Lower lobe of right lung (tissue), 2 donors: Measurements from ENCODE around the gene TRAF7. TPM values are rescaled to one million over a fixed set of nuclear protein-coding genes. Genes with fewer than 3 reads are reported as not detected.

Experiments used
- ATAC-seq, 2 donors: fragments of 200-7000 bp; cut with Tn5 transposase; one replicate each; pipeline ENCODE4 v1.9.1; 2020 to 2022; ENCODE audit warnings: mild to moderate bottlenecking in 2 of 2, moderate library complexity in 2 of 2
- DNase-seq: peaks from one replicate; pipeline ENCODE4 v3.0.0-alpha.2; 2020
- H3K27ac ChIP-seq: fragments of 200-600 bp; one replicate; pipeline ENCODE4 v1.8.0; 2022
- H3K27me3 ChIP-seq: fragments of 200-600 bp; one replicate; pipeline ENCODE4 v1.8.0; 2022; ENCODE audit warnings: low read depth
- H3K36me3 ChIP-seq: fragments of 200-600 bp; one replicate; pipeline ENCODE4 v1.8.0; 2022; ENCODE audit warnings: mild to moderate bottlenecking
- H3K4me1 ChIP-seq: fragments of 200-600 bp; one replicate; pipeline ENCODE4 v1.8.0; 2022
- H3K4me3 ChIP-seq: fragments of 200-600 bp; one replicate; pipeline ENCODE4 v1.8.0; 2022; ENCODE audit warnings: mild to moderate bottlenecking
- H3K9me3 ChIP-seq: fragments of 200-600 bp; one replicate; pipeline ENCODE4 v1.8.0; 2022
- intact Hi-C: fragments of 100-400 bp; cut with DNase I; formaldehyde crosslinking; loops from one replicate; pipeline ENCODE4 v1.11.0; 2022
- total RNA-seq: library from RNA; stranded (reverse); fragmentation: NEBNext Ultra II Directional; extraction: Animal tissue kit (Norgen Biotek cat#: 25700); gene quantifications from one replicate; pipeline ENCODE4 v1.2.1, GENCODE V29; 2021
- TF ChIP-seq, protein P1 (sequence below): fragments of 200-600 bp; IDR thresholded peaks from one replicate; pipeline ENCODE4 v1.8.0; 2022; ENCODE audit warnings: antibody characterized with exemption, mild to moderate bottlenecking
- donor health status: DM: no; HTN: yes; CAD: no; lungs with severe emphysema.

Gene TRAF7
- total RNA-seq, 1 donor from 2014 or later, result 61.9 TPM

DNA sequence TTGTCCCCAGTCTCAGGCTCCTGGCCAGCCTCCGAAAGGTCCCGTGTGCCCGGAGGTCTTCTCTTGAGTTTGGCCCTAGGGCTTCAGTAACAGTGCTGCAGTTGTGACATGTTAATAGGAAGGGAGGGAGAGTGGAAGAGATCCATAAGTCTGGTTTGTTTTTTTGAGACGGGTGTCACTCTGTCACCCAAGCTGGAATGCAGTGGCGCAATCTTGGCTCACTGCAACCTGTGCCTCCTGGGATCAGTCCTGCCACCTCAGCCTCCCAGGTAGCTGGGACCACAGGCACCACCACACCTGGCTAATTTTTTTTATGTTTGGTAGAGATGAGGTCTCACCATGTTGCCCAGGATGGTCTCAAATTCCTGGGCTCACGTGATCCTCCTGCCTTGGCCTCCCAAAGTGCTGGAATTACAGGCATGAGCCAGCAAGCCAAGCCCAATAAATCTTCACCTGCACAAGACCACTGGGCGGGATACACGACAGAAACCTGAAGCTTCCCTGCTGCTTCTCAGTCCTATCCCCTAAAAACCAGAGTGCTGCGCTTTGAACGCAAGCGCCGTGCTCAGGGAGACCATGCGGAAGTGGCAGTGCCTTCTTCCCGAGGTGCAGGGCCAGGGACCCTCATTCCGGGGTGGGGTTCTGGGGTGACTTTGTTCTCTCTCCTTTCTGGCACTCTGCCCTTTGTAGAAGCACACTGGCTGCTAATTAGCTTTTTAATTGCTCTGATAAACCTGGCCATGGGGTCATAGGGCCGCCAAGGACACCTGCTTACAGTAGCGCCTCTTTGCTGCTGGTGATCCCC, 10.9 kb downstream of the TRAF7 start:
- H3K9me3 ChIP-seq, result no peaks in the 10 kb centered on the region
- no peaks in the 10 kb centered on the region for H3K27me3 ChIP-seq
- DNase-seq, result no peak
- H3K36me3 ChIP-seq, result peaks cover 53% of the 10 kb centered on the region
- intact Hi-C loops, result no loop called here
- H3K27ac ChIP-seq, result no peak overlapping the region
- TF ChIP-seq, protein P1, sequence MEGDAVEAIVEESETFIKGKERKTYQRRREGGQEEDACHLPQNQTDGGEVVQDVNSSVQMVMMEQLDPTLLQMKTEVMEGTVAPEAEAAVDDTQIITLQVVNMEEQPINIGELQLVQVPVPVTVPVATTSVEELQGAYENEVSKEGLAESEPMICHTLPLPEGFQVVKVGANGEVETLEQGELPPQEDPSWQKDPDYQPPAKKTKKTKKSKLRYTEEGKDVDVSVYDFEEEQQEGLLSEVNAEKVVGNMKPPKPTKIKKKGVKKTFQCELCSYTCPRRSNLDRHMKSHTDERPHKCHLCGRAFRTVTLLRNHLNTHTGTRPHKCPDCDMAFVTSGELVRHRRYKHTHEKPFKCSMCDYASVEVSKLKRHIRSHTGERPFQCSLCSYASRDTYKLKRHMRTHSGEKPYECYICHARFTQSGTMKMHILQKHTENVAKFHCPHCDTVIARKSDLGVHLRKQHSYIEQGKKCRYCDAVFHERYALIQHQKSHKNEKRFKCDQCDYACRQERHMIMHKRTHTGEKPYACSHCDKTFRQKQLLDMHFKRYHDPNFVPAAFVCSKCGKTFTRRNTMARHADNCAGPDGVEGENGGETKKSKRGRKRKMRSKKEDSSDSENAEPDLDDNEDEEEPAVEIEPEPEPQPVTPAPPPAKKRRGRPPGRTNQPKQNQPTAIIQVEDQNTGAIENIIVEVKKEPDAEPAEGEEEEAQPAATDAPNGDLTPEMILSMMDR, result no peak
- peaks cover 11% of the 10 kb centered on the region for H3K4me1 ChIP-seq
- ATAC-seq, result no peak
- no peak overlapping the region for H3K4me3 ChIP-seq

DNA sequence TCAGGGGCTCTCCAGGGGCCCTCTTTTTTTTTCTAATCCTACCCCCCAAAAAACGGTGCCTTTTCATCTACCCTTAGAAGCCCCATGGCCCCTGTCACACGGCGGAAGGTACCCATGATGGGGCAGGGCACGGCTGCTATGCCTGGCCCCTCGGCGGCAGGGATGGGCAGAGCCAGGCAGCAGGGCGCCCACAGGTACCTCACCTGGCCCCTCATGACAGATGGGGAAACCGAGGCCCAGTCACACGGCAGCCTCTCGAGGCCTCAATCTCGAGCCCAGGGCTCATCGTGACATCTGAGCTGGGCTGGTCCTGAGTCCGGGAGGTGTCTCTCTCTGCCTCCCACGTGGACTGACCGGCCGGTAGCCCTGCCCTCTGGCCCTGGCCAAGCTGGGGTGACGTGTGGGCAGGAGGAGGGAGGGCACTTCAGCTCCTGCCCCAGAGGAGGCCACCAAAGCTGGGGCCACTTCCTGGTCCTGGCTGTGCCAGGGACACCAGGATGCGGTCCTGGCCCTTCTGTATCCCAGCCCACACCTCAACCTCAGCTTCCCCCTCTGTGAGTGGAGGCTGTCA, 11.6 kb downstream of the TRAF7 start:
- TF ChIP-seq, protein P1, result no peak
- DNase-seq (no peak), ATAC-seq (no peak)
- intact Hi-C loops, result no loop called here
- Histone ChIP-seq H3K9me3 (no peaks in the 10 kb centered on the region), H3K36me3 (peaks cover 60% of the 10 kb centered on the region), H3K27me3 (no peaks in the 10 kb centered on the region), H3K4me1 (peaks cover 5% of the 10 kb centered on the region), H3K27ac (no peak overlapping the region), H3K4me3 (no peak overlapping the region)

DNA sequence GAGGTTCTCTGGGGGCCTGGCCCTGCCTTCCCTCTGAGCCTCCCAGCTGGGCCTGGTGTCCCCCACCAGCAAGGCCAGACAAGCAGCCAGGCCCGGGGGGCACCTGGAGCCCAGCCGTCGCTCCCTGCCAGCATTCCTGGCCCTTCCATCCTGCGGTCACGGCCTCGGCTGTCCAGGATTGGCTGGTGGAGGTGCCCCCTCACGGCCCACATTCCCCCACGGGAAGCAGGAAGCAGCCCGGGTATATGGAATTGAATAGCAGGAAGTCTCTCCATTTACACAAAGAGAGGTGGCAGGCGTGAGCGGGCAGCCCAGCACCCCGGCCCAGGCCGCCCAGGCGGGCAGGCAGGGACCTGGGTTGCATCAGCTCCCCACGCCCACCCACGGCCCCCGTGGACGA, 14.5 kb downstream of the TRAF7 start:
- Histone ChIP-seq H3K9me3 (no peaks in the 10 kb centered on the region), H3K27me3 (no peaks in the 10 kb centered on the region), H3K36me3 (peaks cover 85% of the 10 kb centered on the region), H3K4me1 (peaks cover 5% of the 10 kb centered on the region), H3K27ac (peak overlapping the region; percentile 81), H3K4me3 (peak overlapping the region; percentile 55)
- DNase-seq (no peak), ATAC-seq (peak; percentile 27 to 45)
- TF ChIP-seq, protein P1, result no peak
- intact Hi-C loops, result no loop called here

DNA sequence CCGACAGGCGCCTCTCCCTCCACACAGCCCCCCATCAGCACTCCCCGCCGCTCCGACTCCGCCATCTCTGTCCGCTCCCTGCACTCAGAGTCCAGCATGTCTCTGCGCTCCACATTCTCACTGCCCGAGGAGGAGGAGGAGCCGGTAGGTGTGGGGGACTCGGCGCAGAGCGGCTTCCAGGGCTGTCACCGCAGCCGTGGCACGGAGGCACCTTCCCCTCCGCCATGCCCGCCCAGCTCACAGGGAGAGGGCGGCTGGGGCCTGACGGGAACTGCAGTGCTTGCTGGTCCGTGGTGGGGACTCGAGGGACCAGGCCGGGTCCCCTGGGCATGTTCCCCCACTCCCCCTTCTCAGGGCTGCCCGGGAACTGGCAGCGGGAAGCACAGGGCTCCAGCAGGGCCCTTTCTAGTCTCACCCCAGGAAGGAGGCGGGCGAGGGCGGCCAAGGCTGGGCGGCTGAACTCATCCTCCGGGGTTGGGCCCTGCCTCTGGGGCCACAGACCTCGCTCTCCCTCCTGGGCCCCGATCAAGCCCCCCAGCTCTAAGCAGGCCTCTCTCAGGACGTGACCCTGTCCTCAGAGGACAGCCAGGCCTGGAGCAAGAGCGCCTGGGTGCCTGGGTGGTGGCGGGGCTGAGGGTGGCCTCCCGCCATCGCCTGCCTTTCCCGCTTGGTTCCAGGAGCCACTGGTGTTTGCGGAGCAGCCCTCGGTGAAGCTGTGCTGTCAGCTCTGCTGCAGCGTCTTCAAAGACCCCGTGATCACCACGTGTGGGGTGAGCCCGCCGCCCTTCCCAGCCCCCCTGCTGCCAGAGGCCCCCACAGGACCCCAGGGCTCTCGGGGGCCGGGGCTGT, 15.2 kb downstream of the TRAF7 start:
- TF ChIP-seq, protein P1, result no peak
- H3K36me3 ChIP-seq, result peaks cover 90% of the 10 kb centered on the region
- no peak for DNase-seq
- peak overlapping the region; percentile 81 for H3K27ac ChIP-seq
- H3K4me1 ChIP-seq, result peaks cover 5% of the 10 kb centered on the region
- H3K4me3 ChIP-seq, result peak overlapping the region; percentile 55
- ATAC-seq, result peak in 1 of 2 donors; percentile 4
- intact Hi-C loops, result no loop called here
- H3K27me3 ChIP-seq, result no peaks in the 10 kb centered on the region
- no peaks in the 10 kb centered on the region for H3K9me3 ChIP-seq

DNA sequence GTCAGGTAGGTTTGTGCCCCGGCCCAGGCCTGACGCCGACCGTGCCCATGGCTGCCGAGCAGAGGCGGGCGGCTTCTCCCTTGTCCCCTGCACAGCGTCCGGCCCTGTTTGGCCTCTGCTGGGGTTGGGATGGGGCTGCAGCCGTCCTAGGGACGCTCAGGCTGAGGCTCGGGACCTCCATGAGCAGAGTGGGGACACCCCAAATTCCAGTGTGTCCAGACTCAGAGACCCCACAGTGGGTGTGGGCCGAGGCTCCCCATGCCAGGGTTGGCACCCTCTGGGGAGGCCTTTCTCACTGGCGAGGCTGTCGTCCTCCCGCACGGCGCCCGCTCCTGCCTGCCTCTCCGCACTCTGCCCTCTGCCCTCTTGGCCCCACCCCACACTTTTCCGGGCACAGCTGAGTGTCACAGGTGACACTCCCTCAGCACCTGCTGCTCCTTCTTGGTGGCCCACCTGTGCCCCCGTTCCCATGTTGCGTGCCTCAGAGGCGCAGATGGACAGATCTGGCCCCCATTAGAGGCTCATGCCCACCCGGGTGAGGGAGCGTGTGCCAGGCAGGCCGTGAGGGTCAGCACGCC, 16.1 kb downstream of the TRAF7 start:
- DNase-seq (no peak), ATAC-seq (no peak)
- Histone ChIP-seq H3K4me1 (peaks cover 5% of the 10 kb centered on the region), H3K36me3 (peaks cover 90% of the 10 kb centered on the region), H3K4me3 (peak overlapping the region; percentile 55), H3K27me3 (no peaks in the 10 kb centered on the region), H3K9me3 (no peaks in the 10 kb centered on the region), H3K27ac (peak overlapping the region; percentile 81)
- intact Hi-C loops, result no loop called here
- TF ChIP-seq, protein P1, result no peak
